ENCODE results near the gene TSPAN32. TPM values are rescaled to one million over a fixed set of nuclear protein-coding genes. Genes with fewer than 3 reads are reported as not detected.

The TSPAN32 gene
- total RNA-seq, 1 experiment from 2014 or later: not detected

GRCh38 chr11:2318707-2319106 is 16.9 kb downstream of the TSPAN32 start:
- TF ChIP-seq, protein P1, sequence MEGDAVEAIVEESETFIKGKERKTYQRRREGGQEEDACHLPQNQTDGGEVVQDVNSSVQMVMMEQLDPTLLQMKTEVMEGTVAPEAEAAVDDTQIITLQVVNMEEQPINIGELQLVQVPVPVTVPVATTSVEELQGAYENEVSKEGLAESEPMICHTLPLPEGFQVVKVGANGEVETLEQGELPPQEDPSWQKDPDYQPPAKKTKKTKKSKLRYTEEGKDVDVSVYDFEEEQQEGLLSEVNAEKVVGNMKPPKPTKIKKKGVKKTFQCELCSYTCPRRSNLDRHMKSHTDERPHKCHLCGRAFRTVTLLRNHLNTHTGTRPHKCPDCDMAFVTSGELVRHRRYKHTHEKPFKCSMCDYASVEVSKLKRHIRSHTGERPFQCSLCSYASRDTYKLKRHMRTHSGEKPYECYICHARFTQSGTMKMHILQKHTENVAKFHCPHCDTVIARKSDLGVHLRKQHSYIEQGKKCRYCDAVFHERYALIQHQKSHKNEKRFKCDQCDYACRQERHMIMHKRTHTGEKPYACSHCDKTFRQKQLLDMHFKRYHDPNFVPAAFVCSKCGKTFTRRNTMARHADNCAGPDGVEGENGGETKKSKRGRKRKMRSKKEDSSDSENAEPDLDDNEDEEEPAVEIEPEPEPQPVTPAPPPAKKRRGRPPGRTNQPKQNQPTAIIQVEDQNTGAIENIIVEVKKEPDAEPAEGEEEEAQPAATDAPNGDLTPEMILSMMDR (IDR thresholded peaks at IDR 0.05; ENCODE audit: unreplicated experiment): no peak
- BruUV-seq (replicated peaks): no TSS peak
- ChIA-PET POLR2A (no interaction called here), CTCF (interaction anchor here (1.0 to 5.4 kb wide), 2 partner anchors 10 to 101 kb away, joined by 3 to 38 read pairs; no protein-coding TSS in a partner anchor)
- no peak for DNase-seq (ENCODE audit: unreplicated experiment)
- H3K9me3 Mint-ChIP-seq (ENCODE audit: unreplicated experiment): no peaks in the 10 kb centered on the region
- no peak overlapping the region for H3K4me3 Mint-ChIP-seq (ENCODE audit: unreplicated experiment)
- H3K36me3 Mint-ChIP-seq (ENCODE audit: insufficient read depth, unreplicated experiment): no peaks in the 10 kb centered on the region
- intact Hi-C loops (cut with micrococcal nuclease): no loop called here
- H3K27me3 Mint-ChIP-seq (ENCODE audit: insufficient read depth, unreplicated experiment): no peaks in the 10 kb centered on the region
- H3K27ac Mint-ChIP-seq (ENCODE audit: low read depth, unreplicated experiment): no peak overlapping the region
- no peaks in the 10 kb centered on the region for H3K4me1 Mint-ChIP-seq (ENCODE audit: insufficient read depth, unreplicated experiment)

DNA sequence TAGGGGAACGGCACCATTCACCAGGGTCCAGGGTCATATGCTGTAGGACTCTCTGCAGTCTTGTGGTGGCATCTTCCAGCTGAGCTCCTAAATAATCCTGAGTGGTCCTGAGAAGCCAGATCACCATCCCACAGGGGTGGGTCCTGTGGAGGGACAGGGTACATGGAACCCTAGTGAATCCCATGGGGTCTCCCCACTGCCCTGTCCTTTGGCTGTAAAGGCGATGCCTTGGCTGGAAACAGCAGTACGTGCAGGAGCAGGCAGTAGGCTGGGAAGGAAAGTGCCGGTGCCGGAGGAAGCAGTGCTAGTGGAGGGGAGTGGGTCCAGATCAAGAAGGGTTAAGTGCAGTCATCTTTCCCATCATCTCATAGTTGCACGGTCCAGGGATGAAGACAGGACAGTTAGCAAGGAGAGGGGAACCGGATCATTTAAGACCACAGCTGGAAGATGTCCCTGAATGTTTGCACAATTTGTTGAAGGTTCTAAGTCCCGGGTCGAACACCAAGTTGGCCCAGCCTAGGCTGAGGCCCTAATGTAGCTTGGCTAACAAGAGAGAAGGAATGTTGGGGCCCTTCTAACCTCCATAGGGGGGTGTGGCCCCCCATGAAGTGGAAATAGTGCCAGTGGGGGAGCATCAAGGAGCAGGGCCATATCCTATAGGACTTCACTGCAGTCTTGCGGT is 18.1 kb downstream of the TSPAN32 start:
- ChIA-PET POLR2A (no interaction called here), CTCF (interaction anchor here (0.6 to 5.4 kb wide), 3 partner anchors 10 to 100 kb away, joined by 3 to 38 read pairs (median 3); partner anchors contain the start of gene CD81)
- H3K36me3 Mint-ChIP-seq (ENCODE audit: insufficient read depth, unreplicated experiment): peaks cover 5% of the 10 kb centered on the region
- H3K4me3 Mint-ChIP-seq (ENCODE audit: unreplicated experiment): no peak overlapping the region
- intact Hi-C loops (cut with micrococcal nuclease): no loop called here
- BruUV-seq (replicated peaks): no TSS peak
- no peak overlapping the region for H3K27ac Mint-ChIP-seq (ENCODE audit: low read depth, unreplicated experiment)
- no peak for DNase-seq (ENCODE audit: unreplicated experiment)
- H3K4me1 Mint-ChIP-seq (ENCODE audit: insufficient read depth, unreplicated experiment): no peaks in the 10 kb centered on the region
- H3K9me3 Mint-ChIP-seq (ENCODE audit: unreplicated experiment): no peaks in the 10 kb centered on the region
- TF ChIP-seq, protein P1 (IDR thresholded peaks at IDR 0.05; ENCODE audit: unreplicated experiment): no peak
- no peaks in the 10 kb centered on the region for H3K27me3 Mint-ChIP-seq (ENCODE audit: insufficient read depth, unreplicated experiment)

DNA sequence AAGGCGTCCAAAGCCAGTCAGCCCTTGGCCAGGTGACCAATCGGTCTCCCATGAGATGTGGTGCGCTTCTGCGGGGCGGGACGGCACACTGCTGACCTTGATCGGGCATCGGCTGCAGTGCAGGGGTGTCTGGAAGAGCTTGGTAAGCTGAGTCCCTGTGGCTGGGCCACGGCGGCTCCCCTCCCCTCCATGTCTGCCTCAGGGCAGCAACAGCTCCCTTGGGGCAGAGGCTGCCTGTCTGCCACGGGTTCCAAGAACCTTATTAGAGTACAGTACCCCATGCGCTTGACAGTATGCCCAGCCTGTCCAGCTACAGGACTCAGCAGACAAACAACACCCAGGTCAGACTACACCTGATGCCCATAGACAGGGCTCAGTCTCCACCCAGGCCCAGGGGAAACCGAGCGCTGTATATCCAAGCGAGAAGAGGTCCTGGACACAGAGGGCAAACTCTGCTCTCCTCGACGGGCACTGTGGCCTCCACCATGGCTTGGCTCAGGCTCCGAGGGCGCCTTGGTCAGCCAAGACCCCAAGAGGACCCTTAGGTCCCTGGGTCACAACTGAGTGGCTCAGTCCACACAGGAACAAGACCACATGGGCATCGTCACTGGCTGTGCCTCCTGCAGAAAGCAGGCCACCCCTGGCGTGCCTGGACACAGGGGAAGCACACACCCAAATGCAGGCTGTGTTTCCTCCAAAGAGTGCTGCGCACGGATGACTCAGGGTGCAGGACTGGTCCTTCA is 18.9 kb downstream of the TSPAN32 start:
- peaks cover 3% of the 10 kb centered on the region for H3K4me1 Mint-ChIP-seq (ENCODE audit: insufficient read depth, unreplicated experiment)
- no TSS peak for BruUV-seq (replicated peaks)
- H3K36me3 Mint-ChIP-seq (ENCODE audit: insufficient read depth, unreplicated experiment): peaks cover 5% of the 10 kb centered on the region
- no peaks in the 10 kb centered on the region for H3K27me3 Mint-ChIP-seq (ENCODE audit: insufficient read depth, unreplicated experiment)
- H3K27ac Mint-ChIP-seq (ENCODE audit: low read depth, unreplicated experiment): no peak overlapping the region
- no peaks in the 10 kb centered on the region for H3K9me3 Mint-ChIP-seq (ENCODE audit: unreplicated experiment)
- no peak overlapping the region for H3K4me3 Mint-ChIP-seq (ENCODE audit: unreplicated experiment)
- no peak for DNase-seq (ENCODE audit: unreplicated experiment)
- TF ChIP-seq, protein P1 (IDR thresholded peaks at IDR 0.05; ENCODE audit: unreplicated experiment): no peak
- intact Hi-C loops (cut with micrococcal nuclease): no loop called here
- ChIA-PET CTCF (interaction anchor here (0.6 to 5.4 kb wide), 4 partner anchors 99 to 229 kb away, joined by 3 to 38 read pairs (median 3); no protein-coding TSS in a partner anchor), POLR2A (no interaction called here)

GRCh38 chr11:2321311-2321683 is 19.5 kb downstream of the TSPAN32 start:
- ChIA-PET POLR2A (no interaction called here), CTCF (interaction anchor here (0.6 to 5.4 kb wide), 5 partner anchors 16 to 229 kb away, joined by 3 to 38 read pairs (median 3); no protein-coding TSS in a partner anchor)
- TF ChIP-seq, protein P1 (IDR thresholded peaks at IDR 0.05; ENCODE audit: unreplicated experiment): no peak
- Mint-ChIP-seq H3K9me3 (ENCODE audit: unreplicated experiment) (no peaks in the 10 kb centered on the region), H3K4me3 (ENCODE audit: unreplicated experiment) (no peak overlapping the region), H3K36me3 (ENCODE audit: insufficient read depth, unreplicated experiment) (peaks cover 5% of the 10 kb centered on the region), H3K27me3 (ENCODE audit: insufficient read depth, unreplicated experiment) (no peaks in the 10 kb centered on the region), H3K27ac (ENCODE audit: low read depth, unreplicated experiment) (no peak overlapping the region), H3K4me1 (ENCODE audit: insufficient read depth, unreplicated experiment) (peaks cover 7% of the 10 kb centered on the region)
- no TSS peak for BruUV-seq (replicated peaks)
- DNase-seq (ENCODE audit: unreplicated experiment): no peak
- intact Hi-C loops (cut with micrococcal nuclease): no loop called here
